Measurements from ENCODE around the gene FKBP1B. TPM values are rescaled to one million over a fixed set of nuclear protein-coding genes. Genes with fewer than 3 reads are reported as not detected.

The FKBP1B gene
- total RNA-seq, 1 experiment from 2014 or later: 59.7 TPM

DNA sequence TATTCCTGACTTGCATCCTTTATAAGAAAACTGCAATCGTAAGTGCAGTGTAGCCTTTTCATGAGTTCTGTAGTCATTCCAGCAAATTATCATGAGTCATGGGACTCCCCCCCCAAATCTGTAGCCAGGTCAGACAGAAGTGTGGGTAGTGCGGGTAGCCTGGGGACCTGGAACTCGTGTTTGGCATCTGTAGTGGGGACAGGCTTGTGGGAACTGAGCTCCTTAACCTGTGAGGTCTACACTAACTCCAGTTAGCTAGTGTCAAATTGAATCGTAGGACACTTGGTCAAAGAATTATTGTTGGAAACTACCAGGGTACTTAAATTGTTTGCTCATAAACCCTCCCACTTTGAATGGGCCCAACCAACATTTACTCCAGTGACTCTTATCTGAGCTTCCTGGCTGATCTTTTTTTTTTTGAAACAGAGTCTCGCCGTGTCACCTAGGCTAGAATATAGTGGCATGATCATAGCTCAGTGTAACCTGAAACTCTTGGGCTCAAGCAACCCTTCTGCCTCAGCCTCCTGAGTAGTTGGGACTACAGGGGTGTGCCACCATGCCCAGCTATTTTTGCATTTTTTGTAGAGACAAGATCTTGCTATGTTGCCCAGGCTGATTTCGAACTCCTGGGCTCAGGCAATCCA, 61.2 kb downstream of the FKBP1B start:
- H3K27me3 ChIP-seq (ENCODE audit: insufficient read depth, low read length): no peaks in the 10 kb centered on the region
- TF ChIP-seq CTCF (conservative IDR thresholded peaks at IDR 0.05): no peak
- no peak overlapping the region for H4K8ac ChIP-seq (replicated peaks; ENCODE audit: insufficient read length, low read depth, low read length)
- Mint-ChIP-seq H3K27ac (no peak overlapping the region), H3K9me3 (peaks cover 21 to 25% of the 10 kb centered on the region in 2 experiments; a peak in 4 of 5 replicates), H3K4me1 (no peaks in the 10 kb centered on the region), H3K36me3 (ENCODE audit: insufficient read depth in 1 of 3, low read depth in 3 of 3) (peaks cover 0 to 13% (median 12%) of the 10 kb centered on the region in 3 experiments; a peak in 4 of 7 replicates), H3K4me3 (no peak overlapping the region), H3K27me3 (ENCODE audit: low read depth) (no peaks in the 10 kb centered on the region; the same call in none of the 2 replicates)
- H3K56ac ChIP-seq (ENCODE audit: insufficient read length, low read depth, low read length): no peak overlapping the region
- H3T11ph ChIP-seq (ENCODE audit: low read length): no peak overlapping the region
- no peak overlapping the region for H2AK5ac ChIP-seq (ENCODE audit: insufficient read length, low read length)
- H2BK12ac ChIP-seq (ENCODE audit: insufficient read length, low read depth, low read length): no peak overlapping the region
- H3K18ac ChIP-seq (ENCODE audit: insufficient read length, low read depth, low read length): no peak overlapping the region
- H4K91ac ChIP-seq (ENCODE audit: insufficient read length, low read depth, low read length): no peak overlapping the region
- H3K14ac ChIP-seq (ENCODE audit: insufficient read depth, low read length): no peak overlapping the region
- no peaks in the 10 kb centered on the region for H3K79me1 ChIP-seq (ENCODE audit: insufficient read depth, low read depth, low read length, poor library complexity, severe bottlenecking)
- H3K9ac ChIP-seq (ENCODE audit: extremely low read depth, insufficient read length, low read length): no peak overlapping the region
- no peak overlapping the region for H2AFZ ChIP-seq (ENCODE audit: low read length)
- H4K20me1 ChIP-seq (ENCODE audit: control insufficient read depth, insufficient read depth, insufficient read length): no peaks in the 10 kb centered on the region
- H3K4me1 ChIP-seq (ENCODE audit: insufficient read depth, low read length): no peaks in the 10 kb centered on the region
- H3K4ac ChIP-seq (ENCODE audit: low read depth, low read length): no peak overlapping the region
- DNase-seq: no peak
- H3K23ac ChIP-seq (ENCODE audit: insufficient read length, low read depth, low read length): no peak overlapping the region
- no peak overlapping the region for H4K5ac ChIP-seq (ENCODE audit: insufficient read length, low read depth, low read length)
- H3K79me2 ChIP-seq (ENCODE audit: insufficient read depth, low read length): no peaks in the 10 kb centered on the region
- H3K9me3 ChIP-seq (ENCODE audit: control insufficient read depth, low read depth, low read length): peaks cover 7% of the 10 kb centered on the region
- no peak overlapping the region for H3K4me2 ChIP-seq (ENCODE audit: insufficient read depth, insufficient read length, low read length)
- no peak overlapping the region for H2BK20ac ChIP-seq (ENCODE audit: low read depth, low read length, poor library complexity, severe bottlenecking)
- no peak overlapping the region for H2BK5ac ChIP-seq (ENCODE audit: insufficient read length, low read length)
- H2BK120ac ChIP-seq (ENCODE audit: low read depth, low read length, poor library complexity, severe bottlenecking): no peak overlapping the region
- H2BK15ac ChIP-seq (ENCODE audit: low read depth, low read length): no peak overlapping the region
- no peaks in the 10 kb centered on the region for H3K23me2 ChIP-seq (ENCODE audit: insufficient read length, low read depth, low read length, poor library complexity, severe bottlenecking)
- no CpG with 5 or more reads among the region's 7 CpGs for WGBS (ENCODE audit: extremely low coverage, insufficient read length, low lambda C conversion rate)
- no peak overlapping the region for H3K27ac ChIP-seq (ENCODE audit: insufficient read length, low read depth, low read length)
